Muscle of leg (tissue), 11 donors: Measurements from ENCODE around the gene KLHL29. TPM values are rescaled to one million over a fixed set of nuclear protein-coding genes. Genes with fewer than 3 reads are reported as not detected.

Experiments used
- DNase-seq: peaks from one replicate; pipeline ENCODE4 v3.0.0; 2013
- H3K27ac ChIP-seq: one replicate; pipeline ENCODE4 v1.5.1; 2013; ENCODE audit warnings: mild to moderate bottlenecking, low read length, control low read depth
- H3K27me3 ChIP-seq: one replicate; pipeline ENCODE4 v1.6.1; 2013; ENCODE audit warnings: low read length; ENCODE audit not compliant: control insufficient read depth, insufficient read depth
- H3K36me3 ChIP-seq: one replicate; pipeline ENCODE4 v1.6.1; 2013; ENCODE audit warnings: low read length; ENCODE audit not compliant: control insufficient read depth, insufficient read depth
- H3K4me1 ChIP-seq: one replicate; pipeline ENCODE4 v1.6.1; 2013; ENCODE audit warnings: low read length; ENCODE audit not compliant: control insufficient read depth, insufficient read depth
- H3K4me3 ChIP-seq: one replicate; pipeline ENCODE4 v1.5.1; 2013; ENCODE audit warnings: low read length, control low read depth
- H3K9me3 ChIP-seq: replicated peaks from 2 replicates; pipeline ENCODE4 v1.6.1; 2013; ENCODE audit warnings: low read depth, low read length; ENCODE audit not compliant: control insufficient read depth
- WGBS: methylation state at CpG from one replicate; pipeline ENCODE4 v1.1.5; 2013; ENCODE audit warnings: missing lambda C conversion rate; ENCODE audit not compliant: insufficient coverage; 5-methylcytosine and 5-hydroxymethylcytosine counted together
- polyA plus RNA-seq, 8 donors: library from polyadenylated mRNA; unstranded; fragments of 120-200 nt; gene quantifications; one replicate each; pipeline versions ENCODE4 v1.2.1 to v1.2.3, GENCODE V29; 2013; ENCODE audit warnings: inconsistent platforms in 1 of 8, low replicate concordance in 1 of 8; ENCODE audit not compliant: insufficient read length in 8 of 8, insufficient read depth in 1 of 8
- total RNA-seq: library from RNA; stranded (reverse); fragments of 120-200 nt; gene quantifications from one replicate; pipeline ENCODE4 v1.2.4, GENCODE V29; 2013

The KLHL29 gene
- total and polyA plus RNA-seq, 9 donors, result 4.7 to 9.7 (median 7.3) TPM

DNA sequence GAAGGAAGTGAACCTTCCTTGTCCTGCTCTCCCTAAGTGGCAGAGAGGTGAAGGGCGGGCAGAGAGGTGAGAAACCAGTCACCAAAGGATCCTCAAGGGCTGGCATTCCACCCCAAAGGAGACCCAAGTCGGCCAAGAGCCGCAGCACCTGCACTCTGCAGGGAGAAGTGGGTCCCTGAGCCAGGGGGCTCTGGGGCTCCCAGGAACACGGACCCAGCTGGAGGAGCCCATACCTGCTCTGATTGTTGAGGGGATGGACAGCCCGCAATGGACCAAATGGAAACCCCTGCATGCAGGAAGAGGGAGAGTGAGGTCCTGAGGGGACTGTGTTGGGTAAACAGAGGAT lies 308.6 kb downstream of the KLHL29 start:
- WGBS, result 91% methylated on average over 5 of the region's 5 CpGs

DNA sequence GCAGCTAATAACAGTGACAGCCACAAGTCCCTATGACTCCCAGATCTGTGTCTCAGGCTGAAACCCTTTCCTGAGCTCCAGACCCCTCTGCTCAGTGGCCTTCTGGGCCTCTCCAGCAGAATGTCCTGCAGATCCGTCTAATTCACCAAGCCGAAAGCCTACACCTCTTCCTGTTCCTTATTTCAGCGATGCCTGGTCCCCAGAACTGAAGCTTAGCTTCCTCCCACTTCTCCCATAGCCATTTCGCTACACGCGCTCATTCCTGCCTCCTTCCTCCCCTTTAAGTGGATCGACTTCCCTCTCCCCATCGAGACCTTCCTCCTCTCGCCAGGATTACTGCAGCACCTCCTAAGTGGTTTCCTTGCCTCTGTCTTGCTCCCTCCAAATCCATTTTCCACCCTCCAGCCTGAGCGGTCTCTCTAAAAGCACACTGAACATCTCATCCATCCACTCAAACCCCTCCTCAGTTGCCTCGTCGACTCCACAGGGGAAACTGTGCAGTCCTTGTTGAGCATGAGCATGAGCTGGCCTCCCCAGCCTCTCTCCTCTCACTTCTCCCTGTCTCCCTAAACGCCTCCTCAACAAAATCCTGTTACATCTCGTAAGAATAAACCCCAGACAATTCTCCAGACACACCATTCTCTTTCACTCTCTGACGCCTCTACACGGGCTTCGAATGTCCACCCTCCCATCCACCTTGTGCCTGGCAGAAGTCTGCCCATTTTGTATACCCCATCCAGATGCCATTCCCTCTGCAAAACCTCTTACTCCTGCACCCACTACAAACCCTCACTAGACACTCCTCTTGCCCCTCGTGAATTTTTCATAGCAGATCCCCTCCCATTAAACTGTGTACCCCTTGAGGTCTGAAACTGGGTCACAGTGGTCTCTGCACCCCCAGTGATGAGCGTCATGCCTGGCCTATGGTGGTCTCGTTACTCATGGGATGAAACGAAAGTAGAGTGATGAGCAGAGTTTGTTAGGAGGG lies 309.4 kb downstream of the KLHL29 start:
- 78% methylated on average over 21 of the region's 21 CpGs for WGBS
- Histone ChIP-seq H3K9me3 (no peaks in the 10 kb centered on the region), H3K4me3 (no peak overlapping the region), H3K27ac (no peak overlapping the region), H3K27me3 (no peaks in the 10 kb centered on the region), H3K36me3 (peaks cover 55% of the 10 kb centered on the region), H3K4me1 (peaks cover 8% of the 10 kb centered on the region)
- no peak for DNase-seq

More for the DNA sequence above, 308.6 kb downstream of the KLHL29 start:
- no peaks in the 10 kb centered on the region for H3K9me3 ChIP-seq
- H3K4me1 ChIP-seq, result peaks cover under 1% of the 10 kb centered on the region
- no peak overlapping the region for H3K4me3 ChIP-seq
- DNase-seq, result no peak
- no peaks in the 10 kb centered on the region for H3K27me3 ChIP-seq
- no peak overlapping the region for H3K27ac ChIP-seq
- peaks cover 52% of the 10 kb centered on the region for H3K36me3 ChIP-seq

DNA sequence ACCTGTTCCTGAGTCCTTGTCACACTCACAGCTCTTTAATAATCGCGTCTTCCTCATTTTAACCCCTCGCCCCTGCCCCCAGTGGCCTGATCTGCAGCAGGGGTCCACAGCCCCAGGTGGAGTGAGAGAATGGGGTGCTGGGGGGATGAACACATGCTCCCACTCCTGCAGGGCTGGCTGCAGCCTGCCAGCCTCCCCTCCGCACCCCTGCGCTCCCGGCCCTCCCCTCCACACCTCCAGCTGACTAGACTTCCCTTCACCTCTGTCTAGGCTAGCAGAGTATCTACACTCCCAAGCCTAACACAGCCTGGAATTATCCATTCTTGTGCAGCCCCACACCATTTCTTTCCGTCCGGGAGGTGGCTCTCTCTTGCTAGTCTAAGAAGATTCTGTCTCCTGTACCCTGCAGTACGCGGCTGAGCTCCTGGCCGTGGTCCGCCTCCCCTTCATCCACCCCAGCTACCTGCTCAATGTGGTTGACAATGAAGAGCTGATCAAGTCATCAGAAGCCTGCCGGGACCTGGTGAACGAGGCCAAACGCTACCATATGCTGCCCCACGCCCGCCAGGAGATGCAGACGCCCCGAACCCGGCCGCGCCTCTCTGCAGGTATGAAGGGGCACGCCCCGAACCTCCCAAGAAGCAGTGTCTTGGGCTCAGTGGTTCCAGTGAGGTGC lies 310.4 kb downstream of the KLHL29 start:
- H3K9me3 ChIP-seq, result peaks cover 4% of the 10 kb centered on the region
- peaks cover 11% of the 10 kb centered on the region for H3K4me1 ChIP-seq
- no peaks in the 10 kb centered on the region for H3K27me3 ChIP-seq
- H3K36me3 ChIP-seq, result peaks cover 64% of the 10 kb centered on the region
- DNase-seq, result no peak
- H3K27ac ChIP-seq, result no peak overlapping the region
- WGBS, result 92% methylated on average over 16 of the region's 24 CpGs
- H3K4me3 ChIP-seq, result no peak overlapping the region

DNA sequence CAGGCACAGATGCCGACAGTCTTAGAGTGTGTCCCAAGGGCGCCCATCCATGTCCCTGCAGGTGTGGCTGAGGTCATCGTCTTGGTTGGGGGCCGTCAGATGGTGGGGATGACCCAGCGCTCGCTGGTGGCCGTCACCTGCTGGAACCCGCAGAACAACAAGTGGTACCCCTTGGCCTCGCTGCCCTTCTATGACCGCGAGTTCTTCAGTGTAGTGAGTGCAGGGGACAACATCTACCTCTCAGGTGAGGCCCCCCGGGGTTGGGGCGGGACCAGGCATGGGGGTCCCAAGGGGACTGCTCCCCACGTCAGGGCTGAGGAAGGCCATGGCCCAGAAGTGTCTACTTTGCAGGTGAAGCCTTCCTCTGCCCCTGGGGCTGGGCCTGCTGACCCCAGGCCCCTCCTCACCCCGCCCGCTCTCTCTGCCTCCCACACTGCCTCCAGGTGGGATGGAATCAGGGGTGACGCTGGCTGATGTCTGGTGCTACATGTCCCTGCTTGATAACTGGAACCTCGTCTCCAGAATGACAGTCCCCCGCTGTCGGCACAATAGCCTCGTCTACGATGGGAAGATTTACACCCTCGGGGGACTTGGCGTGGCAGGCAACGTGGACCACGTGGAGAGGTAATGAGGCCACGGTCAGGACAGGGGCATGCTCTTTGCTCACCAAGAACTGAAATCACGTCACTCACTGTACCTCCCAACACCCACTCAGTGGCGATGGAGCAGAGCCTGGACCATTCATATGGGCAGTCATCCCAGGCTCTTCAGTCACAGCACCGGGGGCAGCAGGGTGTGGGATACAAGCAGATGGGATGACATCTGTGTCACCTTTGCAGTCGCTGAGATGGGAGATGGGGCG lies 311.1 kb downstream of the KLHL29 start:
- Histone ChIP-seq H3K27me3 (no peaks in the 10 kb centered on the region), H3K4me3 (no peak overlapping the region), H3K36me3 (peaks cover 71% of the 10 kb centered on the region), H3K9me3 (peaks cover 4% of the 10 kb centered on the region), H3K4me1 (peaks cover 11% of the 10 kb centered on the region), H3K27ac (no peak overlapping the region)
- 93% methylated on average over 16 of the region's 32 CpGs for WGBS
- no peak for DNase-seq

DNA sequence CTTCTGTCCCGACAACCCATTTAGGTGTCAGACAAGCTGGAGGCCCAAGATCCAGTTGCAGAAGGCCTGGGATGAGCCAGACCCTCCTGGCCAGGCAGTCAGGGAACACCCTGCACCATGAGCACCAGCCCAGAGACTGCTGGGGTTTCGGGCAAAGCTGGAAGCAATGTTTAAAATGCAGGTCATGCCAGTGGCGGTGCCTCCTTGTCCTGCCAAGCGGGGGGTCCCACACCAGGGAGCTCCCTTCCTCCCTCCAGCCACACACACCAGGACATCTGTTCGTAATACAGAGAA lies 311.7 kb downstream of the KLHL29 start:
- Histone ChIP-seq H3K27me3 (no peaks in the 10 kb centered on the region), H3K4me3 (no peak overlapping the region), H3K36me3 (peaks cover 68% of the 10 kb centered on the region), H3K4me1 (peaks cover 11% of the 10 kb centered on the region), H3K27ac (no peak overlapping the region), H3K9me3 (peaks cover 4% of the 10 kb centered on the region)
- no peak for DNase-seq
- WGBS, result 95% methylated on average over 2 of the region's 5 CpGs

- Histone ChIP-seq H3K36me3 (peaks cover 64% of the 10 kb centered on the region), H3K9me3 (peaks cover 4% of the 10 kb centered on the region), H3K4me1 (peaks cover 11% of the 10 kb centered on the region), H3K27me3 (no peaks in the 10 kb centered on the region), H3K27ac (no peak overlapping the region), H3K4me3 (no peak overlapping the region)
- WGBS, result 89% methylated on average over 7 of the region's 12 CpGs
- no peak for DNase-seq
Measured at GRCh38 chr2:23697256-23698075, 312.5 kb downstream of the KLHL29 start.

- no peaks in the 10 kb centered on the region for H3K27me3 ChIP-seq
- 93% methylated on average over 3 of the region's 6 CpGs for WGBS
- H3K27ac ChIP-seq, result no peak overlapping the region
- H3K36me3 ChIP-seq, result peaks cover 64% of the 10 kb centered on the region
- no peak for DNase-seq
- peaks cover 11% of the 10 kb centered on the region for H3K4me1 ChIP-seq
- H3K4me3 ChIP-seq, result no peak overlapping the region
- H3K9me3 ChIP-seq, result peaks cover 4% of the 10 kb centered on the region
Measured at GRCh38 chr2:23698116-23698693, 313.2 kb downstream of the KLHL29 start.

GRCh38 chr2:23698721-23699579 lies 314.0 kb downstream of the KLHL29 start:
- WGBS, result 68% methylated on average over 16 of the region's 17 CpGs
- H3K9me3 ChIP-seq, result peaks cover 4% of the 10 kb centered on the region
- no peak overlapping the region for H3K27ac ChIP-seq
- peak; percentile 78 for DNase-seq
- no peak overlapping the region for H3K4me3 ChIP-seq
- no peaks in the 10 kb centered on the region for H3K27me3 ChIP-seq
- peaks cover 64% of the 10 kb centered on the region for H3K36me3 ChIP-seq
- H3K4me1 ChIP-seq, result peaks cover 11% of the 10 kb centered on the region

GRCh38 chr2:23699580-23699925 lies 314.6 kb downstream of the KLHL29 start:
- H3K9me3 ChIP-seq, result peaks cover 4% of the 10 kb centered on the region
- DNase-seq, result no peak
- H3K4me1 ChIP-seq, result peaks cover 11% of the 10 kb centered on the region
- H3K4me3 ChIP-seq, result no peak overlapping the region
- no peak overlapping the region for H3K27ac ChIP-seq
- H3K27me3 ChIP-seq, result no peaks in the 10 kb centered on the region
- 98% methylated on average over 5 of the region's 5 CpGs for WGBS
- peaks cover 66% of the 10 kb centered on the region for H3K36me3 ChIP-seq
